ENCODE data around the gene ITGA5. TPM values are rescaled to one million over a fixed set of nuclear protein-coding genes. Genes with fewer than 3 reads are reported as not detected.

The ITGA5 gene
- total RNA-seq, 1 experiment from 2014 or later = 49.7 TPM

GRCh38 chr12:54421175-54421878 is 2.3 kb upstream of the ITGA5 start:
- no peak overlapping the region for H3K4me3 ChIP-seq (replicated peaks in 1 of 2; ENCODE audit: low read depth in 1 of 2, low read length in 2 of 2)
- H3K79me2 ChIP-seq (ENCODE audit: insufficient read depth, low read length) = peaks cover 26% of the 10 kb centered on the region
- TF ChIP-seq YY1 (IDR thresholded peaks at IDR 0.05; ENCODE audit: extremely low read depth, insufficient replicate concordance, low read depth, low read length) (no peak), ZBTB33 (IDR thresholded peaks at IDR 0.05; ENCODE audit: extremely low read depth, insufficient replicate concordance, low read length) (no peak), CBX3 (IDR thresholded peaks at IDR 0.05; ENCODE audit: low read depth) (no peak), ZFX (IDR thresholded peaks at IDR 0.05) (no peak), CTCF (IDR thresholded peaks at IDR 0.05 in 2 of 3, conservative IDR thresholded peaks at IDR 0.05 in 1 of 3; ENCODE audit: borderline replicate concordance in 1 of 3, insufficient read depth in 1 of 3, low read depth in 2 of 3, low read length in 2 of 3) (no peak), SP1 (IDR thresholded peaks at IDR 0.05; ENCODE audit: low read depth) (no peak), ELF1 (IDR thresholded peaks at IDR 0.05; ENCODE audit: borderline replicate concordance, low read depth) (no peak), REST (IDR thresholded peaks at IDR 0.05; ENCODE audit: low read depth) (no peak), EZH2phosphoT487 (IDR thresholded peaks at IDR 0.05; ENCODE audit: borderline replicate concordance) (no peak), RAD21 (IDR thresholded peaks at IDR 0.05; ENCODE audit: low read depth) (no peak), JUND (IDR thresholded peaks at IDR 0.05) (no peak), EZH2 (IDR thresholded peaks at IDR 0.05) (no peak), ZNF274 (IDR thresholded peaks at IDR 0.05; ENCODE audit: low read depth, low read length) (no peak), FOSL1 (IDR thresholded peaks at IDR 0.05; ENCODE audit: low read depth) (no peak), SIN3A (IDR thresholded peaks at IDR 0.05; ENCODE audit: low read depth) (no peak), POLR2A (IDR thresholded peaks at IDR 0.05; ENCODE audit: borderline replicate concordance, extremely low read depth, insufficient read depth, insufficient read length) (no peak), TCF7L2 (IDR thresholded peaks at IDR 0.05; ENCODE audit: borderline replicate concordance, extremely low read depth, insufficient read depth, insufficient read length) (no peak), CEBPB (IDR thresholded peaks at IDR 0.05; ENCODE audit: low read depth) (no peak), POLR2AphosphoS5 (IDR thresholded peaks at IDR 0.05; ENCODE audit: low read depth, low read length) (no peak)
- no peak overlapping the region for H2AFZ ChIP-seq (ENCODE audit: low read depth, low read length, poor library complexity, severe bottlenecking)
- RAD21 ChIA-PET (ENCODE audit: low non-redundant PET in 1 of 2, low total read pairs in 2 of 2, uncharacterized antibody in 2 of 2, unreplicated experiment in 2 of 2) = no interaction called here
- no TSS peak for BruUV-seq (replicated peaks)
- CTCF ChIA-PET = no interaction called here
- peaks cover 19 to 69% of the 10 kb centered on the region in 2 experiments for H3K4me1 ChIP-seq (ENCODE audit: control insufficient read depth in 1 of 2, insufficient read depth in 2 of 2, low read length in 2 of 2)
- no peaks in the 10 kb centered on the region for H3K27me3 ChIP-seq (ENCODE audit: insufficient read depth, low read length)
- intact Hi-C loops (cut with micrococcal nuclease) = no loop called here
- no peak overlapping the region for H3K27ac ChIP-seq (ENCODE audit: low read depth, low read length)
- H3K9me2 ChIP-seq (ENCODE audit: insufficient read depth) = no peaks in the 10 kb centered on the region
- no peak overlapping the region for H3K4me2 ChIP-seq (ENCODE audit: low read length)
- H3K36me3 ChIP-seq (ENCODE audit: control insufficient read depth in 1 of 2, insufficient read depth in 2 of 2, low read length in 2 of 2) = no peaks in the 10 kb centered on the region
- H3K9ac ChIP-seq (ENCODE audit: low read length) = no peak overlapping the region
- DNase-seq (ENCODE audit: low read depth, low spot score) (no peak), ATAC-seq (no peak)
- H3K9me3 ChIP-seq (ENCODE audit: control insufficient read depth in 1 of 2, insufficient read depth in 1 of 2, low read depth in 1 of 2, low read length in 2 of 2) = no peaks in the 10 kb centered on the region
- H4K20me1 ChIP-seq (ENCODE audit: insufficient read depth) = no peaks in the 10 kb centered on the region
- POLR2A ChIA-PET = interaction anchor here (1.1 kb wide), 1 partner anchor 141 kb away, joined by 3 read pairs; the partner anchor contains the start of gene HNRNPA1
